H1 (cell line): ENCODE results near the gene SAA2.

Source experiments
- KDM1A ChIP-seq: fragments of 200-600, 300-600 bp; sonication (generic); IDR thresholded peaks from 2 replicates; pipeline ENCODE4 v1.7.1; 2016; ENCODE audit warnings: mild to moderate bottlenecking, low read length, borderline replicate concordance
- TF ChIP-seq, protein P1 (sequence below): IDR thresholded peaks from 2 replicates; pipeline ENCODE4 v1.6.1; 2012; ENCODE audit warnings: low read length, inconsistent platforms

DNA sequence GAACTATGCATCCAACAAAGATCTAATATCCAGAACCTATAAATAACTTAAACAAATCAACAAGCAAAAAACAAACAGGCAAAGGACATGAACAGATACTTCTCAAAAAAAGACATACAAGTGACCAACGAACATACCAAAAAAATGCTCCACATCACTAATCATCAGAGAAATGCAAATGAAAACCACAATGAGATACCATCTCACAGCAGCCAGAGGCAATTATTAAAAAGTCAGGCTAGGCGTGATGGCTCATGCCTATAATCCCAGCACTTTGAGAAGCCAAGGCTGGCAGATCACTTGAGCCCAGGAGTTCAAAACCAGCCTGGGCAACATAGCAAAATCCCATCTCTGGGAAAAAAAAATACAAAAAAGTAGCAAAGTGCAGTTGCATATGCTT, 22.6 kb downstream of the SAA2 start:
- TF ChIP-seq KDM1A, result no peak
- TF ChIP-seq, protein P1, sequence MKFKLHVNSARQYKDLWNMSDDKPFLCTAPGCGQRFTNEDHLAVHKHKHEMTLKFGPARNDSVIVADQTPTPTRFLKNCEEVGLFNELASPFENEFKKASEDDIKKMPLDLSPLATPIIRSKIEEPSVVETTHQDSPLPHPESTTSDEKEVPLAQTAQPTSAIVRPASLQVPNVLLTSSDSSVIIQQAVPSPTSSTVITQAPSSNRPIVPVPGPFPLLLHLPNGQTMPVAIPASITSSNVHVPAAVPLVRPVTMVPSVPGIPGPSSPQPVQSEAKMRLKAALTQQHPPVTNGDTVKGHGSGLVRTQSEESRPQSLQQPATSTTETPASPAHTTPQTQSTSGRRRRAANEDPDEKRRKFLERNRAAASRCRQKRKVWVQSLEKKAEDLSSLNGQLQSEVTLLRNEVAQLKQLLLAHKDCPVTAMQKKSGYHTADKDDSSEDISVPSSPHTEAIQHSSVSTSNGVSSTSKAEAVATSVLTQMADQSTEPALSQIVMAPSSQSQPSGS, result no peak
